Stimulated activated naive CD4-positive, alpha-beta T cell (primary cell): ENCODE measurements around the gene WNK1.
"Not testable (repeated sequence)": the region's sequence is repeated elsewhere in the genome, so short reads cannot be mapped to it uniquely, and the experiment has no call there.

Experiments used
- DNase-seq, 6 experiments: peaks; one replicate each; lab custom pipeline; 2025; lab: John Stamatoyannopoulos, UW

The WNK1 gene

DNA sequence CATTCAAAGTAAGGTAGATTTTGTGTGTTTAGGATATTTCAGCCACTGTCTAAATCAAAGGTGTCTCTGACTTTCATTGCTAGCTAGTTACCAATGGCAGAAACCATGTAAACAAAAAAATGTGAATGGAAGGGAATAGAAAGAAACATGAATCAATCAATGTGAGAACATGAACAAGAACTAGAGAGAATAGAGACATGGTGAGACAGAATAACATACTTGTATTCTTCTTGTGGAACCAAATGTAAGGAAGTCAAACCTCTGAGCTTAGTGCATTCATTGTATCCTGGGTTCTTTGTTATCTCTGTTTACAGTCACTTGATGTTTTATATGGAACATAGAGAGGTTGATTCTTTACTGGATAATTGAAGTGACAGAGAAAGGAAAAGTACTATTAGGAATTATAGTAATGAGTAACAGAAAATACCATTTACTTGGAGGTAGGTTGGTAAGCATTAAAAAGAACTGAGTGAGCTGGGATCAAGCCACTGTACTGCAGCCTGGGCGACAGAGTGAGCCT, 2.6 kb upstream of the WNK1 start:
- no peak for DNase-seq

DNA sequence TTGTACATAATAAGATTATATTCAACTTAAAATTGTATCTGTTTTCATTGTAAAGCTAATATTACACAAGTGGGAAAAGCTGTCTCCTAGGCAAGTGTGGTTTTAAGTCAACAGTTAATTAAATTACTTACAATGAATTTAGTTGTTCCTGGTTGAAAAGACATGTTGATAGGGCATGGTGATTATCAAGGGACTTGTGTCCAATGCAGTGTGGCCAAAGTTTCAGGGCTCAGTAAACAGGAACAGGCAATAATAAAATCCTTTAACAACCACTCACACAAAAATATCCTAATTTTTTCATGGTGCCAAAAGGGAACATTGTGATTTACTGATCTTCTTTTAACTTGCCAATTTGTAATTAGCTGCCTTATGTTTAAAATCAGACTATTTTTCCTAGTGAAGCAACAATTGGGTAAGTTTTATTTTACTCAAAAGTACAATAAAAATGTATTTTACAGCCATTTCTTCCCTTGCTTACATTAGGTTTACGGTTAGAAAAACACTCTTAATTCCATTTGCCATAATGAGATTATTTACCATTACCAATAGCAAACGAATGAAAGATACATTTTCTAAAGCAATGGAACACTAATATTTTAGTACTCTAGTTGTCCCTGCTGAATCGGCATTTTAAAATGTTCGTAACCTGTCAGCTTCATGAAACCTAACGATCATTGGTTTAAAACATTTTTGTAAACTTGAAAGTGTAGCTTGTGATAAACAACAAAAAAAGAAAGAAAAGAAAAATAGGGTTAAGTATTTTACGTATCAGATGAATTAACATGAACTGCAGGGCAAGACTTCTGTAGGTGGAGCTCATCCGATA, 1.8 kb upstream of the WNK1 start:
- DNase-seq: no peak

DNA sequence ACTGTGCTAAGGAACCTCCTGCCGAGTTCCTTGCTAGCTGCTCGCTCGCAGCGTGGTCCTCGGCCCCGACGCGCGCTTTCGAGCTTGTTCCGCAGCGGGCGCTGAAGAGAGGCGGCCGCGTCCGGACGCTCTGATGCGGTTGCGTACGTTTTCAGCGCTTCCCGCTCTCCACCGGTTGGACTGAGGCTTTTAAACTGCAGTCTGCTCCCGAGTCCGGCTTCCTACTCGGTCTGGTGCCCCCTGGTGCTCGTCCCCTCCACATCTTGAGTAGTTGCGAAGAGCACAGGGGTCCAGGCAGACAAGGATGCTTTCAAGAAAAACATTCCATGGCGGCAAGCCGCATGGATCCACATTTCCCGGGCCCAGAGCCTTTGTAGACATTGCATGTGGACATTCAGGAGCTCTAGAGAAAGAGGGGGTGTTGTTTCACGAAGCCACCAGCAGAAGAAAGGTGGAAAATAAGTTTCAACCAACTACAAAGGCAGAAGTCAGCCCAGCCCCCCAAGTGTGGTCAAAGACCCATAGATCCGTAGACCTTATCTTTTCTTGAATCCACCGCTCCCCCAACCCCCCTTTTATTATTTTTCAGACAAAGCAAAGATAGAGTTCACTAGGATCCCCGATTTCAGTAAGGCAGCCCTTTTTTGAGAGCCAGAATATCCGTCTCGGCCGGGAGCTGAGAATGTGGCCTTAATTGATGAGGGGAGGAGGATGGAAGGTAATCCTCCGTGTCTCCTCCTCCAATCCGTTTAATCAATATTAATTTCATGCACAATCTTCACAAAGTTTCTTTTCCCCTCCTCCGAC, 984 bp upstream of the WNK1 start:
- peak; percentile 63 to 79 (median 70) for DNase-seq

DNA sequence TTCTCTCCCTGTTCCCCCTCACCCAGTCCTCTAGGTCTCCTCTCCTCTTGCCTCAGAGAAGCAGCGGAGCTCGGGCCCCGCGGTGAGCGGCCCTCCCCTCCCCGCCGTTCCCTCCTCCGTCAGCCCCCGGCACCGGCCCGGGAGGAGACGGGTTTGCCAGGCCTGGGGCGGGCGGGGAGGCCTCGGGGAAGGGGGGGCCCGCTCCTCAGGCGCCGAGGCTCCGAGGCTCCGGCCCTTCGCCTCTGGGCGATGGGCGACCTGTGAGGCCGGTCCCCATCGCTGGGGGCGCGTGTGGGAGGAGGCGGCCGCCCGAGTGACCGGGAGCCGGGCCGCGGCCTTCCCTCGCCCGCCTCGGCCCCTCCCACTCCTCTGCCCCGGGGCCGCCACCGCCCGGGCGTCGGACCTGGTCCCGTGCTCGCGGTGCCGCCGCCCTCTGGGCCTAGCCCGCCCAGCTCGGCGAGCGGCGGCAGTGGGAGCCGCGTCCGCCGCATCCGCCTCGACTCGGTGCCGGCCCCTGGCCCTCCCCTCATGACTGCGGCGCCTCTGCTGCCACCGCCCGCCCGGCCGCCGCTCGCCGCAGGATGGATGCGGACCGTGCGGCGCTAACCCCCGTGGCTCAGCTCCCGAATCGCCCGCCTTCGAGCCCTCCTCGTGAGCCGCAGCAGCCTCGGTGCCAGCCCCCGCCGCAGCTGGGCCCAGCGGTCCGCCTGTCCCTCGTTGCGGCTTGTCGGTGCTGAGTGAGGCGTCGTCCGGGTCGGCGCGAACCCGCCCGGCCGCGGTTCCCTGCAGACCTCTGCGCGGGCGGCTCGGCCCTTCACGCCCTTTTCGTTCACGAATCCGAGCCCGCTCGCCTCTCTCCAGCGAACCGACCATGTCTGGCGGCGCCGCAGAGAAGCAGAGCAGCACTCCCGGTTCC, 574 bp downstream of the WNK1 start:
- peak in 5 of 6 experiments; percentile 23 to 63 (median 50) for DNase-seq

DNA sequence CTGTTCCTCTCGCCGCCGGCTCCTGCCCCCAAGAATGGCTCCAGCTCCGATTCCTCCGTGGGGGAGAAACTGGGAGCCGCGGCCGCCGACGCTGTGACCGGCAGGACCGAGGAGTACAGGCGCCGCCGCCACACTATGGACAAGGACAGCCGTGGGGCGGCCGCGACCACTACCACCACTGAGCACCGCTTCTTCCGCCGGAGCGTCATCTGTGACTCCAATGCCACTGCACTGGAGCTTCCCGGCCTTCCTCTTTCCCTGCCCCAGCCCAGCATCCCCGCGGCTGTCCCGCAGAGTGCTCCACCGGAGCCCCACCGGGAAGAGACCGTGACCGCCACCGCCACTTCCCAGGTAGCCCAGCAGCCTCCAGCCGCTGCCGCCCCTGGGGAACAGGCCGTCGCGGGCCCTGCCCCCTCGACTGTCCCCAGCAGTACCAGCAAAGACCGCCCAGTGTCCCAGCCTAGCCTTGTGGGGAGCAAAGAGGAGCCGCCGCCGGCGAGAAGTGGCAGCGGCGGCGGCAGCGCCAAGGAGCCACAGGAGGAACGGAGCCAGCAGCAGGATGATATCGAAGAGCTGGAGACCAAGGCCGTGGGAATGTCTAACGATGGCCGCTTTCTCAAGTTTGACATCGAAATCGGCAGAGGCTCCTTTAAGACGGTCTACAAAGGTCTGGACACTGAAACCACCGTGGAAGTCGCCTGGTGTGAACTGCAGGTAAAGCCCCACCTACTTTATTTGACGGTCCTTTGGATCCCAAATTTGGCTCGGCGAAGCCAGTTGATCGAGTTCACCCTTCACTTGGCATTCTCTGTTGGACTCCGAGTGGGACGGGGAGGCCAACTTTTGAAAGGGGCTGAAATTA, 1.5 kb downstream of the WNK1 start:
- DNase-seq: peak; percentile 20 to 50 (median 28)

DNA sequence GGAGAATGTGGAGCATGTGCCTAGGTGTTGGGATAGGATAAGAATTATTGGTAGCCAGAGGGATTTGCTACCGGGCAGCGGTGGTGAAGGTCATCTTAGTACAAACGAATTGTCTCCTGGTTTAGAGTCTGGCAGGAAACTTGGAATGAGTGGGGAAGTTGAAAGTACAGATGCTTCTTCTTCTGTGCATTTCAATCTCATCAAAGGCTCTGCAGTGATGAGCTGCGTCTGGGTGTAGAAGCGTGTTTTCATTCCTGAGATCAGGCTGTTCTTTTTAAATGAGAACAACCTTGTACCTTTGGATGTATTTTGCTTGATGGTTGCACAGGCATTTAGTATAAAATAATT, 2.1 kb downstream of the WNK1 start:
- DNase-seq: peak in 1 of 6 experiments; percentile 42

DNA sequence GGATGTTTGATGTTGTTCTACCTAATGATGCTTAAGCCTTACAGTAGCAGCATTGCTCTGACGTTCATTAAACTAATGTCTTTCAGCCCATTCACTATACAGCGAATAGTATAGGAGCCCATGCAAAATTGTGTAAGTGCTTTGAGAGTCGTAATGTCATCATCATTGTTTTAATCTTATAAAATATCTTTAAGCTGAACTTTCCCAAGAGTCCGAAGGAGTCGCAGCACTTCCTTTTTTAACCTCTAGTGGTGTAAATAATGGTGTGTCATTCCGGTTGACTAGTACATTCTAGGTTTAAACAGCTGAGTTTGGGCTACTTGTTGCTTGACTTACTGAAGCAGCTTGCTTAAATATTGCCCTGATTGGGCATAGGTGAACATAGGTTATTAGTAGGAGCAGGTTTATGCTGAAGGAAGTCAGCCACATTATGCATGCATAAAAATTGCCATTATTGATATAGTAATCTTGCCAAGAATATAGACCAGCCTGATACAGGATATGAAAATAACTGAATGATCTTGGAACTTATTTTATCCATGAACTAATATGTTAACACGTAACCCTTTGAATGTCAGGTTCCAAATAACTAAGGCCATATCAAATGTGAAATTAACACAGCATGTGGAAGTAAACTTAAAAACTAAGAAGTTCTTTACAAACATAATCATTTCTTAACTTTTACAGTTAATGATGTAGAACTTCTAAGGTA, 2.6 kb downstream of the WNK1 start:
- peak in 3 of 6 experiments; percentile 23 to 54 (median 35) for DNase-seq

DNA sequence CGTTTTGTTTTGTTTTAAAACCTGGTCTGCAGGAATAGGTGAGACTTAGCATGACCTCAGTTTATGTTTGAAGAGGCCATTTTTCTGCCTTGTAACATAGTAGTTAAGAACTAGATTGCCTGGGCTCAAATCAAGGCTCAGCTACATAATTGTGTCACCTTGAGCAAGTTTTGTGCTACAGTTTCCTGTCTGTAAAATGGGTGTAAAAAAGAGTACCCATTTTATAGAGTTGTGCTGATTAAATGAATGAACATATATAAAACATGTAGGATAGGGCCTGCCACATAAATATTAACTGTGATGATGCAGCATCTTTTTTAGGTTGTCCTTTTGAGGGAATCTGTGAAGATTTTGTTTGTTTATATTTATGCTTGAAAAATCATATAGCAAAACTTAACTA, 7.2 kb downstream of the WNK1 start:
- DNase-seq: no peak

DNA sequence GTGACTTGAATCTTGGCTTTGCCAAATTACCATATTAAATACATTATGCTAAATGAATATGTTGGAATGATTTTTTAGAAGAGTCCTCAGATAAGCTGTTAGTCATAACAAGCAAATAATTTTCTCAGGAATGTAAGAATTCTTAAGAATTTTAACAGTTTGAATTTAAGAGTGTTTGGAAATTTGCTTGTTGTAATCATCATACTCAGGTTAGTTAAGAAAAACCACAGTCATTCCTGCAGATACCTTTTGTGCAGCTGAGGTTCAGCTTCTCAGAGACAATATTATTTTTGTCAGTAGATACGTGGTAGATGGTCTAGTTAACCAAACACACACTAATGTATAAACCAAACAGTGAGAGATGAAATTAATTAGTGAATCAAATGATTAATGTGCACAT, 8.9 kb downstream of the WNK1 start:
- DNase-seq: no peak

DNA sequence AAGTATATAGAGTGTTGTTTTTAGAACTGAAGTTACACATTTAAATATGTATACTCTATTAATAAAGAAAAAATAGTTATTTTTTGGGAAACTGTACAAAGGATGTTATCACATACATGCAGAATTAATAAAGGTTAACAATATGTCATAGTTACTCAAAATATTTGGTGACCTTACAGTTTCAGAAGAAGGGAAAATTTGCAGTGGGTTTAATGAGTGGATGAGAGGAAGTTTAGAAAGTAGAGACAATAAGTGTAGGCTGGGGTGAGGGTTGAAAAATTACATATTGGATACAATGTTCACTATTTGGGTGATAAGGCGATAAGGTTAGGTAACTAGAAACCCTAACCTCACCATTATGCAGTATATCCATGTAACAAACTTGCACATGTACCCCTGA, 13.5 kb downstream of the WNK1 start:
- no peak for DNase-seq

DNA sequence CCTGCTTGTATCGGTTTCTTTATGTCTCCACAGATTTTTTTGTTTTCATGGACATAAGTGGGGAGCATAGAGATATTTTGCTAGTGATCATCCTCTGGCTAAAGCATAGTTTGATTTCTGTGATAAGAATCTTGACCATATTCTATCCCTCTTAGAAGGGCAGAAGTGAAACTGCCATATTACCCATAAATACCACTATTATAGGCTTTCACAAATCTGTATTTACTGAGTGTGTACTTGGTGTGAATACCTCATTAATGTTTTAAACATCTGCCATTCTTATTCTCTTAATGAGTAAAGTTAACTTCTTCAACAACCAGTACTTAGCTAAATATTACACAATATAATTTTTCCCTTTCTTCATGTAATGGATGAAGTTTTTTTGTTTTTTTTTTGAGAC, 16.1 kb downstream of the WNK1 start:
- DNase-seq: no peak

DNA sequence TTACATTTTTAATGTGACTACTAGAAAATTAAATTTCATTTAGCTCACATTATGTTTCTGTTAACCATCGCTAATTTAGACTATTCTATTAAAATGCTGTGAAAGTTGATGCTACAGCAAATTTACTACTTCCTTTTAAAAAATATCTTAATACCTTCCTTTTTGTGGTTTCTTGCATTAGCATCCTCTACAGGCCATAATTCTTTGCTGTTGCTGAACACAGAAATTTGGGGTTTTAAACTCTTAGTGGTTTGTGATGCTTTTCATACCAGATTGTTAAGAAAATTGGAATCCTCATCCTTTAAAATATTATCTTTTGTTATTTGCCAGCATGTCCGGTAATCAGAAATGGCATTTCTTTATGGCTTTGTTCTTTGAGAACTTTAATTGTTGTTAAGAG, 18.1 kb downstream of the WNK1 start:
- DNase-seq: no peak

DNA sequence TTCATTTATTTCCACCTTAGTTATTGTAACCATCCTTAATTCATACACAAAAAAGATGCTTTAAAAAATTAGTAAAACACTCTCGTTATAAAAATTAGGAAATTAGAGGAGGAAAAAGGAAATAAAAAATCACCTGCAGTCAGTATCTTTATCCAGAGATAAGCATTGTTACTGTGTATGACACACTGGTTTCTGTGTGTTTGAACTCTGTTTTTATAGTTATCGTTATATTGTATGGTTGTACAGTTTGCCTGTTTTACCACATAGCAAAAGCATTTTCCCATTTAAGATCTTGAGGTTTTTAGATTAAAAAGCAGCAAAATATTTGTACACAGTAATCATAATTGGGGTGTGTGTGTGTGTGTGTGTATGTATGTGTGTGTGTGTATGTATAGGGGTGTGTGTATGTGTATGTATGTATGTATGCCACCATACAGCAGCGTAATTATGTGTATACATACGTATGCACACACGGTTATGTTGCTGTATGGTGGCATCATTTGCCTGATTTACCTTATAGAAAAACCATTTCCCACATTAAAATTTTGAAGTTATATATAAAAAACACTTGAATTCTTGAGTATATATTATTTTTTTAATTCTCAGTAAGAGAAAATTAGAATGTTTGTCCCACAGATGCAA, 19.8 kb downstream of the WNK1 start:
- no peak for DNase-seq

DNA sequence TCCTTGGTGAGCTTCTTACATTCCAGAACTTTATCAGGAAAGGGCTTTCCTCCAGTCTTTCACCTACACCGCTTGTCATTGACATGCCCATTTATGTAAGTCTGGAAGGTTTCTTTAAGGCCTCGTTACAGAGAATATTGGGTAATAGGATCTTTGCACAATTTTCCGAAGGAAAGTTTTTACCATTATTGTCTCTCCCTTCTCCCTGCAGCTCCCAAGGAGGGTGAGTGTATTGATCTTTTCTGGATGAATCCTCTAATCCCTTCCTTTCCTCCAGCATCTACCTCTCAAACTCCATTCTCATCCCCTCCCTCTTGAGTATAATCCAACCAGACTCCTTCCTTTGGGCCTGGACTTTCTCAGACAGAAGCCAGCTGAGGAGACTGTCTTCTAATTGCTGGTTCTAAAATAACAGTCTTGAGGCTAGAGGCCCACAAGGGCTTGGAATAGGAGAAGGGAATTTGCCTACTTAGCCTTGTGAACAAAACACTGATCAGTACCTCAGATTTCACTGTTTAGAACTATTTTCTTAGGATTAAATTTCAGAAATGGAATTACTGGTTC, 21.8 kb downstream of the WNK1 start:
- no peak for DNase-seq

DNA sequence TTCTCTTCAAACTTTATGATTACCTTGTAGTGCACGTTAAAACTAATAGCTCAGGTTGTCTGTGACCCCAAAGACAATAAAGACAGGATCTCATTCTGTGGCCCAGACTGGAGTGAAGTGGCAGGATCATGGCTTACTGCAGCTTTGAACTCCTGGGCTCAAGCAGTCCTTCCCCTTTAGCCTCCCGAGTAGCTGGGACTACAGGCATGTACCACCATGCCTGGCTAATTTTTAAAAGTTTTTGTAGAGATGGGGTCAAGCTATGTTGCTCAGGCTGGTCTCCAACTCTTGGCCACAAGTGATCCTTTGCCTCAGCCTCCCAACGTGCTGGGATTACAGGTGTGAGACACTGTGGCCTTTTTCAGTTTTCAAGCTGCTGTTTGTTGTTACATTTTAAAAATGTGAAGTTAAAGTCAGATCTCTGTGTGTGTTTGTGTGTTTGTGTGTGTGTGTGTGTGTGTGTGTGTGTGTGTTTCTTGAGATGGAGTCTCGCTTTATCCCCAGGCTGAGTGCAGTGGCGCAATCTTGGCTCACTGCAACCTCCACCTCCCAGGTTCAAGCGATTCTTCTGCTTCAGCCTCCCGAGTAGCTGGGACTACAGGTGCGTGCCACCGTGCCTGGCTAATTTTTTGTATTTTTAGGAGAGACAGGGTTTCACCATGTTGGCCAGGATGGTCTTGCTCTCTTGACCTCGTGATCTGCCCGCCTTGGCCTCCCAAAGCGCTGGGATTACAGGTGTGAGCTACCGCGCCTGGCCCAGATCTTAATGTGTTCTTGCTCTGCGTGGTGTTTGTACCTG, 23.8 kb downstream of the WNK1 start:
- not testable (repeated sequence) for DNase-seq

DNA sequence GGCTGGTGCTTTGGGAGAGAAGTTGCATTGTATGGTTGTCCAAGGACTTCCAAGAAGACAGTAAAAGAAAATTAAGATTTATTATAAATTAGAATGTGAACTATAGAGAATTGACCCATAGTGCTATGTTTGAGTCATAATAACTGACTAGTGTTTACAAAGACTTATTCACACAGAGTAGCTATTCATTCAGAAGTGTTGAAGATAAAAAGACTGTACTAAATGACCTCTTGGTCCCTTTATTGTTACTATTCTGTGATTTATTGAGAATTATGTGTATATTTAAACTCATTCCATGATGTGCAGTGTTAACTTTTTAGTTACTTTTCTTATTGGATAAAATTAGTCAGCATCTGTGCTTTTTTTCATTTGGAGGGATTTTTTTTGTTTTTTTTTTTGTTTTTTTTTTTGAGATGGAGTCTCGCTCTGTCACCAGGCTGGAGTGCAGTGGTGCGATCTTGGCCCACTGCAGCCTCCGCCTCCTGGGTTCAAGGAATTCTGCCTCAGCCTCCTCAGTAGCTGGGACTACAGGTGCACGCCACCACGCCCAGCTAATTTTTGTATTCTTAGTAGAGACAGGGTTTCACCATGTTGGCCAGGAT, 24.5 kb downstream of the WNK1 start:
- DNase-seq: not testable (repeated sequence)

DNA sequence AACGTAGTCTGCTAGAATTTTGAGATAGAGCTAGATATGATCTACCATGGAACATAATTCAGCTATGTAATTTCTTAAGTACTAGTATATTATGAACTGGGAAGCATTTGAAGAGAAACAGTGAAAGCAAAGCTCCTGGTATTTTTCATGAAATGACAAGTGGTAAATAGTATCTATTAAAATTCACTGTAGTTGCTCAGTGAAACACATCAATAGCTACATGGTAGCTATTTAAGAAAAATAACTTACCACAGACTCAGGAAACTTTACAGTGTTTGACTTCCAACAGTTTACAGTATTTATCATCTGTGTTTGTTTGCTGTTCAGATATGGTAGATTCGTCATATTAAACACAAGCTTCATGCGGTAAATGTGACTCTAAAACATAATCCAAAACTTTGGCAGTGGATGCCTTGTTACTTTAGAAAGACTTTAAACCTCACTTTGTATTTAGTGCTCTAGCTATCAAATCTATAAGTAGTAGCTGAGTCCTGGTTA, 25.2 kb downstream of the WNK1 start:
- no peak for DNase-seq

DNA sequence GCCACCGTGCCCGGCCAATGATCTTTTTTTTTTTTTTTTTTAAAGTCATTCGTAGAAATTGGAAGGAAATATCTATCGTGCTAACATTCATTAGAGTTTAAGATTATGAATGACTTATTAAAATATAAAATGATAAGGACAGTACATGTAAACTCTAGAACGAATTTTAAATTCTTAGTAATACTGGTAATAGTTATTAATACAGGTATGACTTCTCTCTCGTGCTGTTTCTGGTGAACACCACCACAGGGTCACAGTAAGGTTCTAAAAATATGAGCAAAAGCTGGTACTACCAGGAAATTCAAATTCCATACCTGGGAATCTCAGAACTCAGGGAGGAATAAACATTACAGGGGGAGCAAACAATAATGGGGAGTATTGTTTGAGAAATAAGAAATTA, 26.2 kb downstream of the WNK1 start:
- no peak for DNase-seq
